Activated T-cell treated with anti-CD3 and anti-CD28 coated beads, Interleukin-2, amount 50 U/mL, for 4 hours (primary cell): ENCODE results near the gene TTLL6. TPM values are rescaled to one million over a fixed set of nuclear protein-coding genes. Genes with fewer than 3 reads are reported as not detected.

Source experiments
- ATAC-seq, 2 donors: fragments of 200-7000 bp; cut with Tn5 transposase; one replicate each; pipeline ENCODE4 v1.10.0; 2021
- DNase-seq: peaks from one replicate; pipeline ENCODE4 v3.0.0-alpha.2; 2020
- H3K27me3 Mint-ChIP-seq: one replicate; pipeline ENCODE4 v1.8.0; 2021; ENCODE audit warnings: low read depth, mixed read lengths
- H3K36me3 Mint-ChIP-seq: one replicate; pipeline ENCODE4 v1.8.0; 2022; ENCODE audit warnings: mixed read lengths; ENCODE audit not compliant: insufficient read depth
- H3K4me1 Mint-ChIP-seq: one replicate; pipeline ENCODE4 v1.8.0; 2021; ENCODE audit warnings: low read depth, mixed read lengths
- H3K4me3 Mint-ChIP-seq: one replicate; pipeline ENCODE4 v1.8.0; 2021; ENCODE audit warnings: mild to moderate bottlenecking, moderate library complexity, mixed read lengths
- H3K9me3 Mint-ChIP-seq: one replicate; pipeline ENCODE4 v1.8.0; 2021; ENCODE audit warnings: mixed read lengths
- total RNA-seq, 3 donors: library from RNA; stranded (reverse); gene quantifications; one replicate each; pipeline ENCODE4 v1.2.1, GENCODE V29; 2021

The TTLL6 gene
- total RNA-seq, 3 donors from 2014 or later, result not detected

DNA sequence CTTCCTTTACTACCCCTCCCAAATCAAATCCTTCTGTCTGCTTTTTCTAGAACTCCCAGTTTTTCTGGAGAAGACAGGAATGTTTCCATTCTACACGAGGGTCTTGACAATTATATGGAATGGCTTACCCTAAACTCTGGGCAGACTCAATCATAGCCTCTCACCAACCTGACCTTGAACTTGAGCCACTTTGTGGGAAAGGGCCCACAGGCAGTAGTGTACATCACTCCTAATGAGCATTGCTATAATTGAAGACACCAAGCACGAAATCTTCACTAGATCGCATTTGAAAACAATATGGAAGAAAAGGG lies 86.8 kb downstream of the TTLL6 start:
- H3K9me3 Mint-ChIP-seq, result no peaks in the 10 kb centered on the region
- no peaks in the 10 kb centered on the region for H3K36me3 Mint-ChIP-seq
- no peak overlapping the region for H3K4me3 Mint-ChIP-seq
- DNase-seq (no peak), ATAC-seq (no peak)
- H3K4me1 Mint-ChIP-seq, result peaks cover 26% of the 10 kb centered on the region
- H3K27me3 Mint-ChIP-seq, result peaks cover 93% of the 10 kb centered on the region

DNA sequence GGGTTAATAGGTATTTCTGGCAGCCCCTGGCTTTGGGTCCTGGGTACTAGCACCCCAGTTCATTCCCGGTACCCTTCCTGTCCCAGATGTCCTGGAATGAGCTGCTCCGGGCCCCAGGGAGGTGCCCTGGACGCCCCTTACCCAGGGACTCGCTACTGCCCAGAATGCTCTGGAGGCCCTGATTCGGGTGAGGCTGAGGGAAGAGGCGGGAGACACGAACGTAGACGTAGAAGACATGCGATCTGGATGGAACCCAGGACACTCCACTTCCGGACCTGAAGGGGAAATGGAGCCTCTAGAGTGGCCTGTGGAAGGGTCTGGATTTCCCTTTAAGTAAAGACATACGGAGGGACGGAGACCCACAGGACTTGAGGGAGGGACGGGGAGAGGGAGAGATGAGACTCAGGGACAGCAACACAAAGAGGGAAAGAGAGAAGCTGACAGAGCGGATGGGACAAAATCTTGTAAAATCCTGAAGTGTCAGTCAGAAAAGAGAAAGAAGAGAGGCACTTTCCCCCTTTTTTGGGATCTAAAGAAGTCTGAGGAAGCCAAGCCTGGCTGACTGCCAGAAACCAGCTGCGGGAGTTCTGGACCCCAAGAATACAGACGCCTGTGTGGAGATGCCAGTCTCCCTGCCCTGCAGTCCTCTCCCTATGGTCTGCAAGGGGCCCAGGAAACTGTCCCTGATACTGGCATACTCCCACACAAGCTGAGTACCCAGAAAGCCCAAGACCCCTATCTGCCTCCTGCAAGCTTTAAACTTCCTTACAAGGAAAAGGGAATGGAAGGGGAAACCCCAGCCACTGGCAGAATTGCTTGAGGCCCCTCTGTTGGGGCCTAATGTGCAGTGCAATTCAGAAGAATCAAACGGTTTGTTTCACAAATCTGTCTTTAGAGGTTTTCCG lies 87.4 kb downstream of the TTLL6 start:
- Mint-ChIP-seq H3K9me3 (no peaks in the 10 kb centered on the region), H3K4me3 (no peak overlapping the region), H3K4me1 (peaks cover 27% of the 10 kb centered on the region), H3K36me3 (no peaks in the 10 kb centered on the region), H3K27me3 (peaks cover 93% of the 10 kb centered on the region)
- ATAC-seq (no peak), DNase-seq (no peak)

DNA sequence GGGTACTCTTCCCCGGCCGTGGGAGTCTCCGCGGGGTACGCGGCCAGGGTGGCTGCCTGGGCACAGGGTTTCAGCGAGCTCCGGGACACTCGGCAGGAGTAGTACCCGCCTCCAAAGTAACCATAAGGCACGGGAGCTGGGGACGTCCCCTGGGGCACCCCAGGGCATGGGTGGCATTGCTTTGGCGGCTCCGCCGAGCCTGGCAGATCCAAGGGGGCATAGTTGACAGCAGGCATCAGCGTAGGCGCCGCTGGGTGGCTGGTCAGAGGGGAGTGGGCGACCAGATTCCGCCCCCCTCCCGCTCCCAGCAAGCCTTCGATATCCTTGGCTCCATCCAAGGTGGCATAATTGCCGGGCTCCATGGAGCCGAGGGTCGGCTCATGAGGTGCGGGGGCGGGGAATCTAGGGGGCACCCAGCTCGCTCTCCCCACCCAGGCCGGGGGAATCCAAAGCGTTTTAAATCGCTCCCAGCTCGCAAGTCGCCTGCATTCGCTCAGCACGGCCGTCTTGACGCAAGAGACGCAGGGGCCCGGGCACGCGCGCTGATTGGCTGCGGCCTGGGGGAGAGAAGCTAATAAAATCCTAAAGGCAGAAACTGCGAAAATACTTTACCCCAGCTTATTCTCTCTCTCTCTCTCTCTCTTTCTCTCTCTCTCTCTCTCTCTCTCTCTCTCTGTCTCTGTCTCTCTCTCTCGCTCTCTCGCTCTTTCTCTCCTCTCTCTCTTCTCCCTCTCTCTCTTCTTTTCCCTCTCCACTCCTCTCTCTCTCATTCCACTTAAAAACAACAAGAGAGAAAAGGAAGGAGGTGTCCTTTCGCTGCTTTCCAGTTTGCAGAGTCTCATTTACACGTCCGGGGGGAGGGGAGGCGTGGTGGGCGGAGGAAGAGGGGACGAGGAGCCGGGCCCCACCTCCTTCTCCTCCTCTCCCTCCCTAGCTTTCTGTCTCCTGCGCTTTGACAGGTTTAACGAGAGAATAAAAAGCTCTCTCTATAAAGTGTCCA lies 88.5 kb downstream of the TTLL6 start, which contains the start of gene HOXB13:
TSS of gene HOXB13 (minus strand) at position 519 of the 1,000 bp plus-strand sequence. CDS start at position 362, 157 bp downstream.
- H3K27me3 Mint-ChIP-seq, result peaks cover 93% of the 10 kb centered on the region
- DNase-seq (peak; percentile 36), ATAC-seq (peak; percentile 41 to 49)
- H3K4me3 Mint-ChIP-seq, result peak within 1 kb of the TSS; percentile 26
- H3K9me3 Mint-ChIP-seq, result no peaks in the 10 kb centered on the region
- H3K4me1 Mint-ChIP-seq, result peaks cover 32% of the 10 kb centered on the region
- H3K36me3 Mint-ChIP-seq, result no peaks in the 10 kb centered on the region

DNA sequence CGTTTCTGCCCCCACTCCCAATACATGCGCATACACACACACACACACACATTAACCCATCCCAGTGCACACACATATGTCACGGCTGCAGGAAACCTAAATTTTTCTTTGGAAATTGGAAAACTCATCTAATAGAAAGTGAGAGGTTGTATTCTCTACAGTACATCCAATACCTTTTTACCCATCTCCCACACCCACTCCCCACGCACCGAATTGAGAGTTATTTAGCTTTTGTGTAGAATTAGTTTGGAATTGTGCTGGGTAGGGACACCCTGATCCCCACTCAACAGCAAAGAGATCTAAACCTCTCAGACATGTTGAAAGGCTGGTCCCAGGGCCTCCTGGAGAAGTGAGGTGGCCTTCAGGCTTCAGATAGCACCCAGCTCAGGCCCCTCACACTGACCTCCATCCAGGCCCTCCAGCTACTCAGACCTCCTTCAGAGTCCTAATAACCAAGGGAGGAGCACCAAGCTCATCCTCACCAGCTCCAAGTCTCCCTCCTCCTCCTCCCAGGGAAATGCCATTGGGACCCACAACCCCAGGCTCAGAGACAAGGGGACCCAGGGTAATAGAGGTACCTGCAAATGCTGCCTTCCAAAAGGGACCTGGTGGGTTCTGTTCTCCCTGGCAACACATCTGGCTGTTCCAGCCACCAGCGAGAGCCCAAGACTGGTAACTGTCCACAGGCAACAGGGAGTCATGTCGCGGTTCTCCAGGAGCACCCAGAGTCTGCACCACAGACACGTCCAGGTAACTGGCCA lies 89.4 kb downstream of the TTLL6 start:
- Mint-ChIP-seq H3K4me3 (no peak overlapping the region), H3K27me3 (peaks cover 95% of the 10 kb centered on the region), H3K9me3 (no peaks in the 10 kb centered on the region), H3K36me3 (no peaks in the 10 kb centered on the region), H3K4me1 (peaks cover 29% of the 10 kb centered on the region)
- DNase-seq (no peak), ATAC-seq (no peak)

DNA sequence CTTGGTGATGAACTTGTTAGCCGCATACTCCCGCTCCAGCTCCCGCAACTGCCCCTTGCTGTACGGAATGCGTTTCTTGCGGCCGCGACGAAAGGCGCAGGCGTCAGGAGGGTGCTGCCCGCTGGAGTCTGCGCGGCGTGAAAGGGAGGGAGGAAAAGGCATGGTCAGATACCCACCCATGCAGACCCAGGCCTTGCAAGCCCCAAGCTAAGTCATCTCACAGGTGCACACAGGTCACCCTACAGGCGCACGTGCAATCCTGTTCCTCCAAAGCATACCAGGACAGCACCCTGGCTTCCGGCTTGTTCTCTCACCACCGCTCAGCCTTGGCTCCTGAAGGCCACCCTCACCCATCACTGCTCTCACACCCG lies 90.1 kb downstream of the TTLL6 start:
- Mint-ChIP-seq H3K36me3 (no peaks in the 10 kb centered on the region), H3K9me3 (no peaks in the 10 kb centered on the region), H3K4me3 (no peak overlapping the region), H3K4me1 (peaks cover 29% of the 10 kb centered on the region), H3K27me3 (peaks cover 95% of the 10 kb centered on the region)
- no peak for ATAC-seq
- no peak for DNase-seq

DNA sequence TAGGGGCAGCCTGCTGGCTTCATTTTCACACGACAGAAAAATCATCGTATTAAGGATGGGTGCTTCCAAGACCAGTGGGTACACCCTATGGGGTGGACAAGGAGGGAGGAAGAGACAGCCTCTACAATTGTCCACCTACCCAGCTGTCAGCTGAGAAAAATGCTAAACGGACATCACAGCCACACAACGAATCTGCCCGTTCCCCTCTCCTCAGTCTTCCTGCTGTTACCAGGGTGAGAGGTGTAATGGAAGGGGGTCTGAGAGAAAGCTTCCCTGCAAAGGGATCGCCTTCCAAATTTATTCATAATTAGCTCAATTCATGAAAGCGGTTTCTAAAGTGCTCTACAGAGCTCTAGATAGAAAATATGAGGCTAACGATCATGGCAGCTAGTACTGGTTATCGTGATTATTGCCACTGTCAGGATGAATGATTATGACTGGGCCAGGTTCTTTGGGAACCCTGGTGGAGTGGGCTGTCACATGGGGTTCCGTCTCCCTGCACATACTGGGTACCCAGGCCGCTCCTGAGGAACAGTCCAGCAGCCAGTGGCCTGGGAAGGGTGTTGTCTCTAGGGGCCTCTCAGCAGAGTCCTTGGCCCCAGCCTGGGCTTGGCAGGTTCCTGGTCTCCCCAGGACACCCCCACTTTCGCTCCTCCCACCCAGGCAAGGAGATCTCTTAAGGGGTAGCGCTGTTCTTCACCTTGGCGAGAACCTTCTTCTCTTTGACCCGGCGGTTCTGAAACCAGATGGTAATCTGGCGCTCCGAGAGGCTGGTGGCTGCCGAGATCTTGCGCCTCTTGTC lies 90.7 kb downstream of the TTLL6 start:
- DNase-seq (no peak), ATAC-seq (no peak)
- Mint-ChIP-seq H3K27me3 (peaks cover 93% of the 10 kb centered on the region), H3K36me3 (no peaks in the 10 kb centered on the region), H3K9me3 (no peaks in the 10 kb centered on the region), H3K4me1 (peaks cover 29% of the 10 kb centered on the region), H3K4me3 (no peak overlapping the region)

DNA sequence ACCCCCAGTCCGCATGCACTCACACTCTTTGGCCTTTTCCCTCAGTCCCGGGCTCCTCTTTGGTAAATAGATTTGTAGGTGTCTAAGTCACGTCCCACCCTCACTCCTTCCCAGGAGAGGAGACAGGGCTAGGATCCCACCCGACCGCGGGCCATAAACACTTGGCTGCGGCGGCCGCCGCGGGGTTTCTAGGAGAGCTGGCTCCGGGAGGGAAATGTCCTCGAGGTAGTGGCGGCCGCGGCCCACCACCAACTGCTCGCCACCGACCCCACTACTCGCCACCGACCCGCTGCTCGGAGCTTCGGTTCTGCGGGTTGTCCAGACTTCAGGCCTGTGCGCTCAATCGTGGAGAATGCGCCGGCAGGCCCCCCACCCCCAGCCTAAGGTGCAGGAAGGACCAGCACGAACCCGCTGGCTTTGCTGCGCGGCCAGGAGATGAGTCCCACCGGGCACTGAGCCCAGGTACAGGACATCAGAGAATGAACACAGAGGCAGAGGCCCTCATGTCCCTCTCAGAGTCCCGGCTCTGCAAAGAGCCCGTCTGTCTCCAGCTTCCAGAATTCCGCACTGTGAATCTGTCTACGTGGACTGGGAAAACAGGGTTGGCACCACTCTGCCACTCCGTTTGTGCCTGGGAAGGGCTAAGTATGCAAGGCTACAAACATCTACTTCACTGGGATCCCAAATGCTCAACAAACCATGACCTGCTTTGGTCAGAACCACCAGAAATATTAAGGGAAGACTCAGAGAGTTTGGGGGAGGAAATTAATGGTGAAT lies 91.6 kb downstream of the TTLL6 start:
- Mint-ChIP-seq H3K9me3 (no peaks in the 10 kb centered on the region), H3K4me1 (peaks cover 29% of the 10 kb centered on the region), H3K36me3 (no peaks in the 10 kb centered on the region), H3K27me3 (peaks cover 95% of the 10 kb centered on the region), H3K4me3 (no peak overlapping the region)
- DNase-seq, result no peak
- ATAC-seq, result no peak

DNA sequence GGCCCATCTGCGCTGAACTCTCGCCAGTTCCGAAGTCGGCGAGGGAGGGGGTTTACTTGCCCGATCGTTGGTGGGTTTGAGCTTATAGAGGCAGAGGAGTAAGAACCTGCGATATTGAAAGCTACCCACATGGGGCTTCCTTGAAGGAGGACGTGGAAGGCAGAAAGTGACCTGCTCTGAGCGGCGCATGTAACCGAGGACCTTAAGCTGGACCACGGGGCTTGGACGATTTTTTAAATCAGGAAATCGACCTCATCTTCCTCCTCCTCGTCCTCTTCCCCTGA lies 92.1 kb downstream of the TTLL6 start:
- Mint-ChIP-seq H3K9me3 (no peaks in the 10 kb centered on the region), H3K36me3 (no peaks in the 10 kb centered on the region), H3K4me1 (peaks cover 29% of the 10 kb centered on the region), H3K4me3 (no peak overlapping the region), H3K27me3 (peaks cover 95% of the 10 kb centered on the region)
- DNase-seq (no peak), ATAC-seq (peak in 1 of 2 donors; percentile 5)

DNA sequence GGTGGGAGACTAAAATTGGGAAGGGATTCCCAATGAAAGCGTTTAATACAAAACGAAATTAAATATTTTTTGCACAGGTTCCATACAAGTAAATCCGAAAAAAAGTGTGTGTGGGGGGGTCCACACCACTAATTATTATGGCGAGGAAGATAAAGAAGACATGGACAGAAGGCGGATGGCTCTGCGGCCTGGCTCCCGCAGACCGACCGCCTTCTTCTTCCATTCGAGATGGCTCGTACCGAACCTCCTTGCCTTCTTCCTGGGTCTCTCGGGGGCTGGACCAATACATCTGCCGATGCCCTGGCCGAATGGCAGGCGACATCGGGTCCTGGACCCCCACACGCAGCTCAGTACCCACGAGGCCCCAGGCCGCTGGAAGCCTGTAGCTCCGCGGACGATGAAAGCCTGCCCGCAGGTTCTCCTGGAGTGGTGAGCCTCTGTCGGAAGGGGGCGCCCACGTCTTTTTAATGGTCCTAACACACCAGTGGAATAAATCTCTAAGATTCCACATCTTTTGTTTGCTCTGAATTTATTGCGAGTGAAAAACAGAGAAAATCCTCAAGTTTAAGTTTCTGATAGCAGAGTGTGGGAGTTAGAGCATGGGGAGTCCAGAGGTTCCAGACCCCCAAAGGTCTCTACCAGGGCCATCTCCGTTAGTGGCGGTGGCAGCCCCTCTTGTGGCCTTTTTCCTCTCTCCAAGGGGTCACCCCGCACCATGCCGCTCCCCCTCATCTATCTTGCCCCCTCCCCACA lies 92.6 kb downstream of the TTLL6 start:
- ATAC-seq, result peak; percentile 68 to 76
- Mint-ChIP-seq H3K4me3 (peak overlapping the region; percentile 61), H3K9me3 (no peaks in the 10 kb centered on the region), H3K27me3 (peaks cover 94% of the 10 kb centered on the region), H3K36me3 (no peaks in the 10 kb centered on the region), H3K4me1 (peaks cover 27% of the 10 kb centered on the region)
- peak; percentile 73 for DNase-seq

DNA sequence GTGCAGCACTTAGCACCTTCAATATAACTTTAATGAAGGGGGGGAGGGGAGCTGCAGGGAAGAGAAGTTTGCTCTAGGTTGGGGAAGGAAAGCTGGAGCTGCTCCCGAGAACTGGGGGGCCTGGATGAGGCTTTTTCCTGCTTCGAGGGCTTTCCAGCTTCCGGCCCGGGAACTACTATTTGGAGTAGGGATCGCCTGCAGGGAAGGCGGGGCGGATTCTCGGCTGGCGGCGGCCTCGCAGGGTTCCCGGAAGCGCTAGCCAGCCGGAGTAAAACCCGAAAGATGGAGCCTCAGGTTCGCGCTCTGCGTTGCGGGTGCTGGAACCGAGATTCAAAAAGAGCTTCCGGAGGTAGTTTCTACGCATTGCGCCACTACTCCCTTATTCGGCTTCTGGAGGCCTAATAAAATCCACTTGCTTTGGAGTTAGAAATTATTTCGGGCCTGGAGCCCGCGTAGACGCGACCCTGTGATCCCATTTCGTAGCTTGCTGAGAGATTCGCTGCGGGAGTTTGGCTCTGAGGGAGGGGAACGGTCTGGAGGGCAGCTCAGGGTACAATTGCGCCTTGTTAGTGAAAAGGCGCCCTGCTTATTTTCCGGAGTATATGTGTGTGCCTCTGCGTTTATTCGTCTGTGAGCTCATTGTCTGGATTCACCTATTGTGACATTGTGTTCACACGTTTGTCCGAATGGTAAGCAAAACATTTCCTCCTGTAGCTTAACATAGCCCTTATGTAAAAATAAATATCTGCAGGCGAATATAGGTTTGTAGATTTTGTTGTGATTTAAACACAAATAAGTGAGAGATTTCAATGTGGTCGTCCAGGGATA lies 93.4 kb downstream of the TTLL6 start:
- H3K4me3 Mint-ChIP-seq, result peak overlapping the region; percentile 61
- no peak for ATAC-seq
- H3K36me3 Mint-ChIP-seq, result no peaks in the 10 kb centered on the region
- no peak for DNase-seq
- H3K4me1 Mint-ChIP-seq, result peaks cover 25% of the 10 kb centered on the region
- no peaks in the 10 kb centered on the region for H3K9me3 Mint-ChIP-seq
- H3K27me3 Mint-ChIP-seq, result peaks cover 93% of the 10 kb centered on the region

DNA sequence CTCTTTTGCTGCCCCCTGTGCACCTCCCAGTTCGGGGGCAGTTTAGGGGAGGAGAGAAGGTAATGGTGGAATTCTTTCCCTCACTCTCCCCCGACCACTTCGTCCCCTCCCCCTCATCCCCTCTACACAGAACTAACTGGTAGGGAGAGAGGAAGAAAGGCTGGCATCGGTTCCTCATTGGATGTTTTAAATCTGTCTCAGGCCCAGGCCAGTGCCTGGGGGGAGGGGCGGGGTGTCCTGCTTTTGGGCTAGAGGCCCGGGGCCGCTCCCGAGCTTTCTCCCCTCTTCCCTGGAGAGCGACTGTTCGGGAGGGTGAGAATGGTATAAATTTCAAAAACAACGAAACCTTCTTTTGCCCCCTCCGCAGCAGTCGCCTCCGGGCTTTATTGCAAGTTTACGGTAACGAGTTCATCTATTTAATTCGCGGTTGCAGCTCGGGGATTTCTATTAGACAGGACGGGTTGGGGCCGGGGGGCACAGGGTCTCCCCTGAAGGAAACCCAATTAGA lies 94.1 kb downstream of the TTLL6 start, which contains the start of gene PRAC2:
TSS of gene PRAC2 (plus strand) at position 271 of the 508 bp plus-strand sequence. CDS start 1,226 bp downstream, outside the sequence.
- H3K36me3 Mint-ChIP-seq, result no peaks in the 10 kb centered on the region
- peak within 1 kb of the TSS; percentile 61 for H3K4me3 Mint-ChIP-seq
- H3K27me3 Mint-ChIP-seq, result peaks cover 93% of the 10 kb centered on the region
- no peaks in the 10 kb centered on the region for H3K9me3 Mint-ChIP-seq
- no peak for ATAC-seq
- DNase-seq, result no peak
- peaks cover 29% of the 10 kb centered on the region for H3K4me1 Mint-ChIP-seq
